Ammon's horn (tissue), 1 donor: ENCODE measurements around the gene DENND1A.
A peak's percentile ranks its signal among the peaks of the same experiment; 100 is the strongest.

Experiments used
- DNase-seq: peaks from one replicate; pipeline ENCODE4 v3.0.0-alpha.2; 2016; ENCODE audit warnings: low spot score

The DENND1A gene

GRCh38 chr9:123370526-123371227, 559.2 kb downstream of the DENND1A start:
- DNase-seq: no peak

GRCh38 chr9:123370108-123370507, 559.8 kb downstream of the DENND1A start:
- DNase-seq: no peak

- no peak for DNase-seq
Observed at GRCh38 chr9:123369296-123369695, 560.6 kb downstream of the DENND1A start.

GRCh38 chr9:123368536-123369153, 561.3 kb downstream of the DENND1A start:
- peak; percentile 86 for DNase-seq

GRCh38 chr9:123368023-123368422, 561.9 kb downstream of the DENND1A start:
- no peak for DNase-seq

GRCh38 chr9:123365881-123366528, 563.9 kb downstream of the DENND1A start:
- no peak for DNase-seq

GRCh38 chr9:123365287-123365880, 564.5 kb downstream of the DENND1A start:
- DNase-seq: no peak

- peak; percentile 86 for DNase-seq
Observed at GRCh38 chr9:123364241-123364824, 565.6 kb downstream of the DENND1A start.

- no peak for DNase-seq
Observed at GRCh38 chr9:123362856-123363255, 567.1 kb downstream of the DENND1A start.

- DNase-seq: no peak
Observed at GRCh38 chr9:123361731-123362510, 568.0 kb downstream of the DENND1A start.

GRCh38 chr9:123361086-123361730, 568.7 kb downstream of the DENND1A start:
- DNase-seq: no peak

- no peak for DNase-seq
Observed at GRCh38 chr9:123360161-123361085, 569.5 kb downstream of the DENND1A start.

GRCh38 chr9:123359546-123359945, 570.4 kb downstream of the DENND1A start:
- no peak for DNase-seq

GRCh38 chr9:123359106-123359505, 570.8 kb downstream of the DENND1A start:
- DNase-seq: no peak

GRCh38 chr9:123358181-123358905, 571.6 kb downstream of the DENND1A start:
- peak; percentile 93 for DNase-seq

- no peak for DNase-seq
Observed at GRCh38 chr9:123357743-123358059, 572.2 kb downstream of the DENND1A start.

- no peak for DNase-seq
Observed at GRCh38 chr9:123356851-123357742, 572.8 kb downstream of the DENND1A start.

- peak; percentile 69 for DNase-seq
Observed at GRCh38 chr9:123355761-123356431, 574.0 kb downstream of the DENND1A start, which contains the start of gene CRB2. CRB2 (plus strand) TSS chr9:123356197; CDS start chr9:123356261, 64 bp downstream.
